GM18520 (cell line): Measurements from ENCODE around the gene ANKRD65.
A peak's percentile ranks its signal among the peaks of the same experiment; 100 is the strongest.
"Not testable (repeated sequence)": the region's sequence is repeated elsewhere in the genome, so short reads cannot be mapped to it uniquely, and the experiment has no call there.

ENCODE experiments used
- ATAC-seq: cut with Tn5 transposase; IDR thresholded peaks from one replicate; pipeline ENCODE4 v1.9.1; 2021; ENCODE audit not compliant: unreplicated experiment

The ANKRD65 gene

DNA sequence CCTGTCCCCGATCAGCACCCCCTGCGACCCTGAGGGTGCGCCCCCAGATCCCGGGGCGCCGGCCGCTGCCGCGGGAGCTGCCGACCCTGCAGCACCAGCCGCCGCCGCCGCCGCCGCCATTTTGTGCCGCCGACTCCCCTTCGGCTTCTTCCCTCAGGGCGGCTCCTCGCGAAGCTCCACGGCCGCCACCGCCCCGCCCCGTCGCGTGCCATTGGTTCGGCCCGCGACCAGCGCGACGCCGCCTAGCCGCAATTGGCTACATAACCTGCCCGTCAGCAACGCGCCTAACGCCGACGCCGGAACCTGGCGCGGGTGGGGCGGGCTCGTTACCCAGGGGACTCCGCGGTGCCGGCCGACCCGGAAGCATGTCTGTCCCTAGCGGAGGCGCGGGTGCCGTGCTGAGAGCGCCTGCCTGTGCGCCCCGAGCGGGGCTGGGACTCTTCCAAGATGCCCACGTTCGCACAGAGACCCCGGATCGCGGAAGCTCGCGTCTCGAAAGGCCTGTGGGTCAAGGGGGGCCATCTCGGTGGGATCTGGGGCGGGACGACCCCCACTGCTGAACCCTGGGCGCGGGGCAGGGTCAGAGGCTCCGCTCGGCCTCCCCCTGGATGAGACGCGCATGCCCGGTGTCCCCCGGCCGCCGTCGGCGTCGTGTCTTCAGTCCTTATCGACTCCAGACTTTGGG, 21.7 kb downstream of the ANKRD65 start, which contains the start of gene CCNL2:
Gene CCNL2, minus strand, starts transcription at position 149 of the 685 bp plus-strand sequence. Its CDS starts 29 bp downstream, at position 120.
- ATAC-seq: peak; percentile 94

DNA sequence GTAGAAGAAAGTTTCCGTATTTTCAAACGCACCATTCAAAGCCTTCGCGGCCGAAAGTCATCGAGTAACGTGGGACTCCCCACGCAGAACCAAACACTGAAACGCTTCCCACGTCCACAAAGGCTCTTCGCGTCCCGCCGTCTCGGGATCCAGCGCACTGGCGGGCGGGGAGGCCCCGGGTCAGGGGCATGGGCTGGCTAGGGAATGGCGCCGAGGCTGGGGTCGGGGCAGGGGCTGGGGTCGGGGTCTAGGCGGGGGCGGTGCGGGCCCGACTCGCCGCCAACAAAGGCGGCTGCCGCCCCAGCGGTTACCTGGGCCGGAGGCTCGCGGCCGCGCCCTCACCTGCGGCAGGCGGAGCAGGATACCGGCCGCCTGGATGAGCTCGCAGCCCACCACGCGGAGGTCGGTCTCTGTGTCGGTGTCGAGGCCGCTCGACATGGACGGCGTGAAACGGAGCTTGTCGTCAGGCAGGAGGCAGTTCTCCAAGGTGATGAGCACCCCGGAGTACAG, 22.3 kb downstream of the ANKRD65 start:
- peak; percentile 9 for ATAC-seq

DNA sequence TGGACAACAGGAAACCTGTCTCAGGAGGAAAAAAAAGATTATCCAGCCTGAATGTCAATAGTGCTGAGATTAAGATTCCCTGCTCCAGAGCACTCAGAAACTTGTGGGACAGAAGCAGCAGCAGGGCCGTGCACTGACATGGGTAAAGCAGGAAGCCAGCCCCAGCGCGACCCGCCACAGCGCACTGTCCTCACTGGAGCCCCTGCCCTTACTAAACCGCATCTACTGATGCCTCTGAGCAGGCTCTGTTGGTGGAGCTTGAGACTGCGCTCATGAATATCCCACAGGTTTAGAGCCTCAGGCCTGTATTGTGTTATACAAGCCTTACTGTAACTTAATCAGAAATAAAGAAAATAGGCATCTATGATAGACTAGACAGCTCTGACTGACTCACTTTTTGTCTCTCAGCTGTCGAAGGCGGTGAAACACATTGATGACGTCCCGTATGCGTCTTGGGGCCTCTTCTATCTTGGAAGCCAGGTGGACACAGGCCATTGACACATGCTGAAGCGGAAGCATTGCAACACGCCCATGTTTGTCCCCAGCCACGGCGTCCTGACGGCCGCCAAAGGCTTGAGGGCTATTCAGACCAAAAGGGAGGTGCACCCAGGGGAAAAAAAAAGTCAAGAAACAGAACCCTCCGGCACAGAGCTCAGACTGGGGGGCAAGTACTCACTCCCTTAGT, 23.1 kb downstream of the ANKRD65 start:
- ATAC-seq: no peak

DNA sequence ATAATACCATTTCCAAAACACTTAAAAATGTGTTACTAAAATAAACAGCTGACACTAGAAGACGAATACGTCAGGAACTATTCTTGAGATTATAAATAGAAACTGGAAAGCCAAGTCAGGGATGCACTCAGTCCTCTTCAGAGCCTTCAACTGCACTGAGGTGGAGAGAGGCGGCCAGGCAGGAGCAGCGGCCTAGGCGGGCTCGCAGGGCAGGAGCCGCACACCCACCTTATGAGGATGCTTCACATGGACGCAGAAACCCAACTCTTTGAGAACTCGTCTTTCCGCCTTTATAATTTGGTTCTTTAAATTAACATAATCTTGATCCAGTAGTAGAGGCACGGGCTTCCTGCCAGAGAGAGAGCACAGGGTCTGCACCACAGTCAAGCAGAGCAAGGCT, 25.9 kb downstream of the ANKRD65 start:
- ATAC-seq: no peak

DNA sequence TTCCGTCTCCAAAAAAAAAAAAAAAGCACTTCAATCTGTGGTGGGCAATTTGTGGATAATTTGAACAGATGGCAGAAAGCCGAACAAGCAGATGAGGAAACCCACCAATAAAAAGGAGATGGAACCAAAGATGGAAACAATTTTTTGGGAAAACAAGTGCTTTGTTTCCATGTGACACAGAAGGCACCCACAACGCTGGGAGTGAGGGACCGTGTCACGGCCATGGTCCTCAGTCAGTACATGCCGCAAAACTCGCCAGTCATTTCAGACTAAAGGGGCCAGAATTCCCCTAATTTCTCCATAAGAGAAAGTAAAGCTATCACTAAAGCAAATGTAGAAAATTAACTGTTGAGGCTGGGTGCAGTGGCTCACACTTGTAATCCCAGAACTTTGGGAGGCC, 27.0 kb downstream of the ANKRD65 start:
- ATAC-seq: no peak

DNA sequence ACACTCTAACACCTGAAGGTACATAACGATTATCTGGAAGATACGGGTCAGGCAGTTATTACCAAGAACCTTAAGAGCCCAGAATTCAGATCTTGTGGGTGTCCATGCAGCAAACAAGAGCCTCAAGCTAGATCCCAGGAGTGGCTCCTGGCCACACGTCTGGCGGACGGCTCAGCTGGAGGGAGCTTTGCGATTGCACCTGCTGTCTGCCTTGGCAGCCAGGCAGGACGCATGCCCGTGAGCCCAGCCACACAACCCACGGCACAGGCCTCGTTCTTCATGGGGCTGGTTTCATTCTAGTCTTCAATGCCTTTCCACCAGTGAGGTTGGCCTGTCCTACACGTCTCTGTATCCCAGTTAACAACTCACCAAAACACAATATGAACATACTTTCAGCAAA, 27.6 kb downstream of the ANKRD65 start:
- no peak for ATAC-seq

DNA sequence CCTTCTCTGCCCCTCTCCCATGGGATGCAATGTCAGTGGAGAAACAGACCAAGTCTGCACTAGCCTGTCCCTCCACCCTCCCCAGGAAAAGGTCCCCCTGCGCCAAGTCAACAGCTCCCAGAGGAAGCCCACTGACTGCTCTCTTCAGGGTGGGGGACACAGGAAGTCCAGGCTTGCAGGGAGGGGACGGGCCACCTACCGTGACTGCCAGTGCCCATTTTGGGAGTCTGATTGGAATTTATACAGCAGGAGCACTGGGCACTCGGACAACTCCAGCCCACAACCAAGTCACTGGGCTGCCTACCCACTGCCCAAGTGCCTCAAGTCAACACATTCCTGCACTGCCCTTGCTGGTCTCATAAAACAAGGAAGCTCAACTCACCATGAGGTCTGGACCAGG, 28.1 kb downstream of the ANKRD65 start:
- ATAC-seq: no peak

DNA sequence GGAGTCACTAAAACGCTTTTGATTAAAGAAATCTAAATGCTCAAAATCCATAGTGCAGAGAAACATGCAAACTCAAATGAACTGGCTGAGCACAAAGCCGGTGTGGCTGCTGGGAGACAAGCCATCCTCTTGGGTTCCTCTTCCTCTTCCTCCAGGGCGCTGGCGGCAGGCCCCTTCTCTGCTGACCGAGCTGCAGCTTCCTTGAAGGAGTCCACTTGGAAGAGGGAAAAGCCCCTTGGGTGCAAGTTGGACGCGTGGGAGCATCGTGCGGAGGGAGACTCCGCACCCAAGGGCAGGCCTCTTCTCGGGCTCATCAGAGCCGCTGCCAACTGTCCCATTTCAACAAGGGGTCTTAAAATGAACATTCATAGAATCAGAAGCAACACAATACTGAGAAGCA, 29.9 kb downstream of the ANKRD65 start:
- ATAC-seq: no peak

DNA sequence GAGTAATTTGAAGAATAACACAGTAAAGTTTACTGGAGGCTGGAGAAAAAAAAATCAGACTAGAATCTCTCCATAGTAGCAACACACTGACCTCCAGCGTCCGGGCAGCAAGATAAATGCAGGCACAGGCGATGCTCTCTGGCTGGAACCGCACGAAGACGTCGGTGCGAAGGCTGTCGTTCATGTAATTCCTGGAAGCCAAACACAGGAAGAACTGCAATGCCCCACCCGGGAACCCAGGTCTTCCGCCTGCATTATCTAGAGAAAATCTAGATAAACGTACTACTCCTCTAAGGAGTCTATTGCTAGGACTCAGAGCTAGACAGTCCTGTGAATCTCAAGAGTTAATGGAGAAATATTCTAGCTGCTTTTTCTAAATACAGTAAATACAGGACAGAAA, 30.4 kb downstream of the ANKRD65 start:
- ATAC-seq: no peak

DNA sequence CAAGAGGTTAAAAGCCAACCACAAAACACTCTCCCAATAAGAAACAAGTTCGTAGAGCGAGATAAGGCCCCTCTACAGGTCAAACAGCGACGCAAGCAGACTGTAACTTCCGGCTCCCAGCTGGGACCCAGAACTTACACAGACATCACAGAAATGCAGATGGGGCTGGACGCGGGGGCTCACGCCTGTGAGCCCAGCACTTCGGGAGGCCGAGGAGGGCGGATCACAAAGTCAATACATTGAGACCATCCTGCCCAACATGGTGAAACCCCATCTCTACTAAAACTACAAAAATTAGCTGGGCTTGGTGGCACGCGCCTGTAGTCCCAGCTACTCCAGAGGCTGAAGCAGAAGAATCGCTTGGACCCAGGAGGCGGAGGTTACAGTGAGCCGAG, 33.0 kb downstream of the ANKRD65 start:
- no peak for ATAC-seq

DNA sequence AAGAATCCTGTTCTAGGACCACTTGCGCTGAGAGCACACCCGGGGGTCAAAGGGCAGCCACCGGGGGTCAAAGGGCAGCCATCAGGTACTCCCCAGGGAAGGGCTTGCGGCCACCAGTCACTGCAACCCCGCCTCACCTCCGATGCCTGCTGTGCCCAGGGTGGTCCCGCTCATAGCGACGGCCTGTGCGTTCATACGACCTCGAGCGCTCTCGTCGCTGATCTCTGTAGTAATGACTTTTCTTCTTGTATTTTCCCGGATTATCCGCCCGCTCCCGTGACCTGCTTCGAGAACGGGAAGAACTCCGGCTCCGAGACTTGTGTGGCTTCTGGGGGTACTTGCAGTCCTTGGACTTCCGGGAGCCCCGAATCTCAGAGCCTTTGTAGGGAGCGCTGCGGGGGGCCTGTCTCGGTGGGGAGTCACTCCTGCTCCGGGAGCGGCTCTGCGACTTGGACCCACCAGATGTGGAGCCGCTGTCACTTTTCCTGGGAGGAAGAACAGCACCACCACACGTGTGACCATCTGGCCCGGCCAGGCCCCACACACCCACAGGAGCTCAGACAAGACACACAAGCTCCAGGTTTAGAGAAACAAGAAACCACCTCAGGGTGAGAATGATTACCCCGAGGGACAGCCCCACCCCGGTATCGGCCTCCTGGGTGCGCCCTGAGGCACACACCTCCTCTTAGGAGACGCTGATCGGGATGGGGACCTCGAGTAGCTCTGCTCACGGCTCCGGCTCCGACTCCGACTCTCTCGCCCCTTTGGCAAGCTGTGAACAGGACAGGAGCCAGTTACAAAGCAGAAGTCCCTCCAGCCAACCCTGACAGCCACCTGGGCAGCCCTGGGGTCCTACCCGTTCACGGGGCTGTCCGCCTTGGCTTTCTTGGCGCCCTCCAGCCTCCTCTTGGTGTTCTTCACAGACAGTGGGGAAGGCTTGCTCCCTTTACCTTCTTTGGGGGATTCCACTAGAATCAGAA, 33.7 kb downstream of the ANKRD65 start:
- ATAC-seq: no peak

DNA sequence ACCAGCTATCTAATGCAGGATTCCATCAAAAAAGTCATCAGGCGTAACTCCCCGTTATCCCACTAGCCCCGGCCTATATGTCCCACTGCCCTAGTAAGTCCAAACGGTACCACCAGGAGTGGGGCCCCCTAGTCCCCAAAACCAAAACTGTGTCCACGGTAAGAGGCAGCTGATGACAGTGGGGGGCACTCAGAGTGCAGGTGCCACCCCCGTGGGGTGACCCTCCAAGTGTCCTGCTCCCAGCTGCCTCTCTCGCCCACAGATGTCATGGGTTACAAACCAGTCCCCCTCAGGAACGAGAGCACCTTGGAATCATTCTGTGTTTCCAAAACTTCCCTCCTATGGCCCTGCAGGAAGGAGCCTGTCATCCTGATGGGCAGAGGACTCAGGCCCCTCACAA, 35.1 kb downstream of the ANKRD65 start:
- no peak for ATAC-seq

DNA sequence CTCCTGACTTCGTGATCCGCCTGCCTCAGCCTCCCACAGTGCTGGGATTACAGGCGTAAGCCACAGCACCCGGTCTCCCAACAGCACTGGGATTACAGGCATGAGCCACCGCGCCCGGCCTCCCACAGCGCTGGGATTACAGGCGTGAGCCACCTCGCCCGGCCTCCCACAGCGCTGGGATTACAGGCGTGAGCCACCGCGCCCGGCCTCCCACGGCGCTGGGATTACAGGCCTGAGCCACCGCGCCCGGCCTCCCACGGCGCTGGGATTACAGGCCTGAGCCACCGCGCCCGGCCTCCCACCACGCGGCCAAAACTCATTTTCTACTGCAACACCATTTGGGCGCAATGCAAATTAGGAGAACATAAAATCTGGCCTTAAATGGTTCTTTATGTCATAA, 35.7 kb downstream of the ANKRD65 start:
- ATAC-seq: not testable (repeated sequence)

DNA sequence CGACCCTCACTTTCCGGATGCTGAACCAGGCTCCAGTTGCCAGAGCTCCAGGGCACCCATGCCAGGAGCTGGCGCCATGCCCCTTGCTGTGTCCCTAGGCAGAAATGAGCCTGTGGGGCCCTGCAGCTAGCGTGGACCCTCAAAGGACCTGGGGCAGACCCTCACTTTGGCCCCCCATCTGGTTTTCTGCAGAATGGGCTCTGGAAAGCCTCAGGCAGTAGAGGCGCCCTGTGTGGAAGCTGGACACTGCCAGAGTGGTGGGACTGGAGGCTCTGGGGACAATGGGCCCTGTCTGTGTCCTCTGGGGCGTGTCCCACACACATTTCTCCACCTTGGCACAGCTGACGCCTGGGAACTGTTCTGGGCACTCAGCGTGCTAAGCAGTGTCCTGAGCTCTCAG, 39.8 kb downstream of the ANKRD65 start:
- no peak for ATAC-seq

DNA sequence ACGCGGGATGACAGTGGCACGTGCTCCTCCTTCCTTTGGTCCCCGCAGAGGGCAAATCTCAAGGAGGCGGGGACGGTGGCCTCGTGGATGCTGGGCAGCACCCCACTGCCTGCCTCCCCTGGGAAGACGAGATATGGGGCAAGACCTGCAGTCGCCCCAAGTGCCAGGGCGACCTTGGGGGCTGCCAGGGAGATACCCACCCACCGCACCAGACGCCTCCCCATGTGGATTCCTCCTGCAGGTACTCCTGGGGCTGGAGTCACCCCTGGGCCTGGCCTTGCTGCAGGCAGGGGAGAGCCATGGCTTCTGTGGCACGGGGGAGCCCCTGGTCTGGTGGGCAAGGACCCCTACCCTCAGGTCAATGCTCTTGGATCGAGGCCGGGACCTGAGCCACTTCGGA, 40.2 kb downstream of the ANKRD65 start:
- no peak for ATAC-seq

DNA sequence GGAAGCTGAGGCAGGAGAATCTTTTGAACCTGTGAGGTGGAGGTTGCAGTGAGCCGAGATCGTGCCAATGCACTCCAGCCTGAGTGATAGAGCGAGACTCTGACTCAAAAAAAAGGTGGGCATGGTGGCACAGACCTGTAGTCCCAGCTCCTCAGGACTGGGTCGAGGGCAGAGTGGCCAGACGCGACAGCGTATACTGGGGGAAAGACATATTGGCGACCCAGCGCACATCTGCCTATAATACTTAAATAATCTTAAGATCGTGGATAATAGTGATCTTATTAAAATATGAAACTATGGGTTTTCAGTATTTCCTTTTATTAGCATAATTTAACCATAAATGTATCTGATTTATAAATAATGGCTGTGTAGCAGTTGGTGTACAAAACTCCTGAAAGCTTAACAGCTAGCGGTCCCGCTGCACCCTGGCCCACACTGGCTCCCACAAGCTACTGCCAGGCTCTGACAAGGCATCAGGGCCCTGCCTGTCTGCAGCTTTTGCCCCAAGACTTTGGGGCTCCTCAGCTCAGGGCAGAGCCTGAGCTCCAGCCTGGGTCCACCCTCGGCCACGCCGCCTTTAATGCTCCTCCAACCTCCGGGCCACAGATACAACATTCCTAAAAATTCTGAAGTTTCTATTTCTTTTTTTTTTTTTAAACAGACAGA, 43.4 kb downstream of the ANKRD65 start:
- ATAC-seq: no peak

DNA sequence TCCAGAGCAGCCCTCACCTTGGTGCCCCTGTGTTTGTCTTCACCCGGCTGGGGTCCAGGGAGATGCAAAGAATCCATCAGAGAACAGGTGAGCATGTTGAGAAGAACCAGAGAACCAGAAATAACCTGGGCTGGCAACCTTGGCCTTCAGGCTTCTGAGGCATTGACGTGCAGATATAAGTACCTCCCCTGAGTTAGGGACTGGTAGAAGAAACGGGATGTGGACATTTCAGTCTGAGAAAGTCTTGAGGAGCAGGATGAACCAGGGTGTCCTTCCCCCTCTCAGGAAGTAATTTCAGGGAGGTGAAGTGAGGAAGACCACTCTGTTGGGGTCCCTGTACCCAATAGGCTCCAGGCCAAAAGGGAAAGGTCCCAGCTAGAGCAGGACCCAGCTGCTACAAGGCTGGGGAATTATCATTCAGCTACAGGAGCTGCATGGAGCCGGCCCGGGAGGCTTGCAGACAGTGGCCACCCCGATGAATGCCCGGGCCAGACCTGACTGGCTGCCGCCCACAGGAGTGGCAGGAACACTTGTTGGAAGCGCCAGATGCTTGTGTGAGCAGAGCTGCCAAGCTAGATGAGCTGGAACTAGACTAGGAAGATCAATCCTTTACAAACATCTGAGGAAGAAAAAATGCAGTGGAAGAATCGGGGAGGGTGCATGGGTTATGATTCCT, 44.4 kb downstream of the ANKRD65 start:
- no peak for ATAC-seq

DNA sequence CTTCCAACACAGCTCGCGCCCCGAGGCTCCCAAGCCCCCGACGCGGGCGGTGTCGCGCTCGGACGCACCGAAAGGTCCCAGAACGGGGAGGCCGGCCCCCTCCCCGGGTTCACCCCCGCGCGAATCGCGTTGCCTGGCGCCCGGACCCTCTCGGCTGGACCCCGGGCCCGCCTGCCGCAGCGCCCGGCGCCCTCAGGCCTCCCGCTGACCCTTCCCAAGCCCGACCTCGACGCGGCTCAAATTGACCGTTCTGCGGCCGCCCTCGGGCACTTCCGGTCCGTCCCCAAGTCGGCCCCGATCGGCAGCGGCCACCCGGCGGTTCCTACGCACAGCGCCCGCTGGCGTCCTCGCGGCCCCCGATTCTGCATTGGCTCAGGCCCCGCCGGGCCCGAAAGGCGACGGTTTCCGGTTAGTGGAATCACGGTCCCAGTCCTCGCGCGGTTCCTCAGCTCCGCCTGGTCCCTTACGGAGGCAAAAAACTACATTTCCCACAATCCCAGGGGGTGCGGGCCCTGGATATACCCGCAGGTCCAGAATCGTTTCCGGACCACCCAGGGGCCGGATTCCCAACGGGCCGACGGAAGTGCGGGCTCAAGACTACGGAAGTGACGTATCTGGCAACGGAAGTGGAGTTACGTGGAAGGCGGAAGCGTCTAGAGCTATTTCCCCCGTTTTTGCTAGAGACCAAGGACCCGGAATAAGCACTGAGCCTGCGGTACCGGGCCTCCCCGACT, 46.0 kb downstream of the ANKRD65 start, which contains the start of gene AURKAIP1:
Gene AURKAIP1, minus strand, starts transcription at position 279 of the 734 bp plus-strand sequence. CDS start 451 bp downstream, outside the sequence.
- peak; percentile 96 for ATAC-seq

DNA sequence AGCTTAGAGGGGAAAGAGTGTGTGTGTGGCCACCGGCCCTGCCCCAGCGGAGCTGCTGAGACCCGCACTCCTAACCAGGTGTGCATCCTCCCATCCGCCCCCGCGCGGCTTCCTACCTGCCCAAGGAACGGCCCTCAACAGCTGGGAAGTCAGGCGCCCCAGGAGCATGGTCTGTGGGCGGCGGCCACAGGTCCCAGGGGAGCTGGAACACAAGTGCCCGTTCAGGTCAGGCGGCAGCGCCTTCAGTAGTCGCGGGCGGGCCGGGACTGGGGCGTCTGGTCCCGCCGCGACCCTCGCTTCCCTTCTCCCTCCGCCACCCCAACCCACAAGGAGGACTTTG, 46.5 kb downstream of the ANKRD65 start:
- no peak for ATAC-seq
